Epithelial cell of esophagus (primary cell): Measurements from ENCODE around the gene SHISA7.

Experiments
- DNase-seq: peaks from one replicate; pipeline ENCODE4 v3.0.0; 2010; ENCODE audit warnings: low read depth
- H3K4me3 ChIP-seq: 2 replicates; pipeline ENCODE4 v1.5.1; 2011; ENCODE audit warnings: mild to moderate bottlenecking, low read length, control low read depth
- TF ChIP-seq, protein P1 (sequence below): IDR thresholded peaks from 2 replicates; pipeline ENCODE4 v1.5.1; 2011; ENCODE audit warnings: low read depth, mild to moderate bottlenecking, low read length, control low read depth, inconsistent platforms; ENCODE audit not compliant: insufficient read depth; ENCODE audit errors: missing control alignments

Gene SHISA7

DNA sequence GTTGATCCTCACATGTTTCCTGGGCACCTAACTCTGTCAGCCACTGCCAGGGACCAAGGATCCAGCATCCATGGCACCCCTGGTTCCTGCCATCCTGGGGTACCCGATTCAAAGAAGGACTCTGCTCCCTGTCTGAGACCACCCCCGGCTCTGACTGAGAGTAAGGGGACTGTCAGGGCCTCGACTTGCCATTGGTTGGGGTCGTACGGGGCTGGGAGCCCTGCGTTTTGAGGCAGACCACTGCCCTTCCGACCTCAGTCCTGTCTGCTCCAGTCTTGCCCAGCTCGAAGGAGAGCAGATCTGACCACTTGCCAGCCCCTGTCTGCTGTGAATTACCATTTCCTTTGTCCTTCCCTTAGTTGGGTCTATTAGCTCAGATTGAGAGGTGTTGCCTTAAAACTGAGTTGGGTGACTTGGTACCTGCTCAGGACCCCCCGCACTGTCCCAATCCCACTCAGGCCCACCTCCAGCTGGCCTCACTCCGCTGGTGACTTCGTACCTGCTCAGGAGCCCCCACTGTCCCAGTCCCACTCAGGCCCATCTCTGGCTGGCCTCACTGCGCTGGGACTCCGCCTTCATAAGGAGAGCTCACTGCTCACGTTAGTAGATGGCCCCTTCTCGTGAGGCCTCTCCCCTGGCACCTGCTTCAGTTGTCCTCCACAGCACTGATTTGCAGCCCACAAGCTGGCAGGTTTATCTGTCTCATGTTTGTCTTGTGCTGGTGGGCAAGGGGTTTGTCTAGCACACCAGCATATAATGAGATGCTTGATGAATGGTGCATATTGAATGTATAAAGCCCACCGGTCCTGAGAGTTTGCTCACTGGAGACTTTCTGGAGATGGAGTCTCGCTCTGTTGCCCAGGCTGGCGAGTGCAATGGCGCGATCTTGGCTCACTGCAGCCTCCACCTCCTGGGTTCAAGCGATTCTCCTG lies 53.4 kb downstream of the SHISA7 start:
- H3K4me3 ChIP-seq: no peak overlapping the region
- DNase-seq: no peak
- TF ChIP-seq, protein P1, sequence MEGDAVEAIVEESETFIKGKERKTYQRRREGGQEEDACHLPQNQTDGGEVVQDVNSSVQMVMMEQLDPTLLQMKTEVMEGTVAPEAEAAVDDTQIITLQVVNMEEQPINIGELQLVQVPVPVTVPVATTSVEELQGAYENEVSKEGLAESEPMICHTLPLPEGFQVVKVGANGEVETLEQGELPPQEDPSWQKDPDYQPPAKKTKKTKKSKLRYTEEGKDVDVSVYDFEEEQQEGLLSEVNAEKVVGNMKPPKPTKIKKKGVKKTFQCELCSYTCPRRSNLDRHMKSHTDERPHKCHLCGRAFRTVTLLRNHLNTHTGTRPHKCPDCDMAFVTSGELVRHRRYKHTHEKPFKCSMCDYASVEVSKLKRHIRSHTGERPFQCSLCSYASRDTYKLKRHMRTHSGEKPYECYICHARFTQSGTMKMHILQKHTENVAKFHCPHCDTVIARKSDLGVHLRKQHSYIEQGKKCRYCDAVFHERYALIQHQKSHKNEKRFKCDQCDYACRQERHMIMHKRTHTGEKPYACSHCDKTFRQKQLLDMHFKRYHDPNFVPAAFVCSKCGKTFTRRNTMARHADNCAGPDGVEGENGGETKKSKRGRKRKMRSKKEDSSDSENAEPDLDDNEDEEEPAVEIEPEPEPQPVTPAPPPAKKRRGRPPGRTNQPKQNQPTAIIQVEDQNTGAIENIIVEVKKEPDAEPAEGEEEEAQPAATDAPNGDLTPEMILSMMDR: no peak

DNA sequence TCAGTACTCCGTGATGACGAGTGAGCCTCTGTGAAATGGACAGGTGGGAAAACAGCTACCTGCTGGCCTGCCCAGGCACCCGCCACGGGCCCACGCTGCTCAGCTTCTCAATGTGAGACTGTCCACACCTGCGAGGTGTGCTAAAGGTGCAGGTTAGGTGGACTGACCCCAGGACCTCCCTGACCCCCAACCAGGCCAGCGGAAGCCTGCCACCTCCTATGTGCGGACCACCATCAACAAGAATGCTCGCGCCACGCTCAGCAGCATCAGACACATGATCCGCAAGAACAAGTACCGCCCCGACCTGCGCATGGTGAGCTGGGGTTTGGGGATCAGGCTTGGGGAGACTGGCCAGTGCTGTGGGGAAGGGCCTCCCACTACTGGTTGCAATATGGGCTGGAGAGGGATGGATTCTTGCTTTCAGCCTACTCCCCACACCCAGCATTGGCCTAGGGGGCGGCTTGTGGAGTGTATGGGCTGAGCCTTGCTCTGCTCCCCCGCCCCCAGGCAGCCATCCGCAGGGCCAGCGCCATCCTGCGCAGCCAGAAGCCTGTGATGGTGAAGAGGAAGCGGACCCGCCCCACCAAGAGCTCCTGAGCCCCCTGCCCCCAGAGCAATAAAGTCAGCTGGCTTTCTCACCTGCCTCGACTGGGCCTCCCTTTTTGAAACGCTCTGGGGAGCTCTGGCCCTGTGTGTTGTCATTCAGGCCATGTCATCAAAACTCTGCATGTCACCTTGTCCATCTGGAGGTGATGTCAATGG lies 55.2 kb downstream of the SHISA7 start:
- peak overlapping the region; percentile 99 for H3K4me3 ChIP-seq

DNA sequence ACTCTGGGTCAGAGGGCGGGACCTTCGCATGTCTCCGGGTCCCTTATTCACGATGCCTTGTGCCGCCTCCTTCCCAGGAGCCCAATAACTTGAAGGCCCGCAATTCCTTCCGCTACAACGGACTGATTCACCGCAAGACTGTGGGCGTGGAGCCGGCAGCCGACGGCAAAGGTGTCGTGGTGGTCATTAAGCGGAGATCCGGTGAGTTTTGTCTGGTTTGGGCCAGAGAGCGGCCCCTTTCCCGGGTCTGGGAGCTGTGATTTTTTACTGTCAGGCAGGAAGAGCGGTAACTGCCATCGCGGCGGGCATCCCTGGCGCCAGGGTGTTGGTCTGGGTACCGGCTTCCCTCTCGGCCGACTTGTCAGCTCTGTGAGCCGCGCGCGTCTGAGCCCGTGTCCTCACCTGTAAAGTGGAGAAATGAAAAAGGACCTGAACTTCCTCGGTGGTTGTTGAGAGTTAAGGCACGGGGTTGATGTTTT lies 56.6 kb downstream of the SHISA7 start:
- peak; percentile 38 for DNase-seq
- peak overlapping the region; percentile 99 for H3K4me3 ChIP-seq
- TF ChIP-seq, protein P1: no peak

More for the DNA sequence above, 55.2 kb downstream of the SHISA7 start:
- no peak for DNase-seq
- TF ChIP-seq, protein P1: no peak

DNA sequence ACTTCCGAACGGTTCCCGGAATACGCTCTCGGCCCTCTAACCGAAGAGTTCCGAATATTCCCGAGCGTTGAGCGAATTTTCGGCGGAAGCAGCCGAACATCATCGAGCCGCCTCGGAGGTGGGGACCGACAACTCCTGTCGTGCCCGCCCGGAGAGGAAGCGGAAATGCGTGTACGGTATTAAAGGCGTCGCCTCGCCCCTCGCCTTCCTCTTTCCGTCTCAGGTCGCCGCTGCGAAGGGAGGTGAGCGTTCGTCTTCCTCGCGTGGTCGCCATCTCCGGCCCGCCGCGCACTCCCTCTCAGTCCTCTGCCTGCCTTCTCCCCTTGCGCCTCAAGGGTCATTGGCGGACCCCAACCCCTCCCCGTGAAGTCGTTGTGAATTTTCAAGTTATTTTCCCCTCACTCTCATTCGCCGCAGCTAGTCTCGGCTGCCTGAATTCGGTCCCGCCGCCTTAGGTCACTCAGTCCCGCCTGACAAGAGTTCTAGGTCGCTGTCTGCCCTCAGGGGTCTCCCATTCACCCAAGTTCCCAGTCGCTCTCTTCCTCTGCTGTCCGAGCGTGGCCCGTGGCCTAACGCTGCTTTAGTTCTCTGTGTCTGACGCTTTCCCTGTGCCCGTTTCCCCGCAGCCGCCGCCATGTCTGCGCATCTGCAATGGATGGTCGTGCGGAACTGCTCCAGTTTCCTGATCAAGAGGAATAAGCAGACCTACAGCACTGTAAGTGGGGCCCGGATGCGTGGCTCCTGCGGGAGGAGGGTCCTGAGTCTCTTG lies 57.2 kb downstream of the SHISA7 start, which contains the start of gene RPL28:
RPL28 (plus strand) TSS at position 209 of the 769 bp plus-strand sequence; CDS start at position 635, 426 bp downstream.
- DNase-seq: peak; percentile 98
- H3K4me3 ChIP-seq: peak within 1 kb of the TSS; percentile 99
- TF ChIP-seq, protein P1: no peak

DNA sequence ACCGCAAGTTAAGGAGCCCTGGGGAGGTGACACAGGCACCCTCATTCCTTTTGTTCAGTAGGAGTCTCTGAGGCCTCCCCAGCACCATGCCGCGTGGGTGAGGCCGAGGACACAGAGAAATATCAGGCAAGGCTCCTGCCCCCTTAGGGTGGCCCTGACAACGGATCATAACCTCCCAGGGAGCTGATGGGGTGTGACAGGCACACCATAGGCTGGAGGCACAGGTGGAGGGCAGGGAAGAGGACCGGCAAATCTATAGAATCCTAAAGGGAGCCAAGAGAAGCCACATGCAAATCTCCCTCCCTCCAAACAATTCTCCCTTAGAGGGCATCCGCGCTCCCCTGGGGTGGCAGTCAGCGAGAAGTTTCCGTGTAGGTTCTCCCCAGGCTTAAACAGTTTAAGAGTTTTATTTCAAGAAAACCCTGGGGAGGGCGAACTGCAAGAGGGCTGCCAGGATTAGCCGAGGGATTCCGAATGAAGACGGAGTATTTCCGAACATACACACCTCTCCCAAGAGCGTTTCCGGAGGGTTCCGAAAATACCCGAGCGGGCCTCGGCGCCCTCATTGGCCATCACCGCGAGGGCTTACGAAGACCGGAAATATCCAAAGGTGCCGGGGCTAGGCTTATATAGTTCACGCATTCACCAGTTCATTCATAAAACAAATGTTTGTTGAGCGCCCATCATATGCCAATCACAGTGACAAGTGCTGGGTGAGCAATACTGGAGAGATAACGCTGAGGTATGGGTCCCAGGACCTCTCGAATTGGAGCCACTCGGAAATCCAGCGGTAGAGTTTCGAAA lies 58.0 kb downstream of the SHISA7 start:
- TF ChIP-seq, protein P1: no peak
- H3K4me3 ChIP-seq: peak overlapping the region; percentile 99
- DNase-seq: peak; percentile 97
